Measurements from ENCODE around the gene TRIB2. TPM values are rescaled to one million over a fixed set of nuclear protein-coding genes. Genes with fewer than 3 reads are reported as not detected.

TRIB2 gene
- total and polyA plus RNA-seq, 4 donors, result 6.7 to 27.8 (median 12.3) TPM

- no peak overlapping the region for H3K4me3 ChIP-seq (ENCODE audit: low read depth in 1 of 3, low read length in 3 of 3)
- no peak overlapping the region for H3K27ac ChIP-seq (ENCODE audit: low read depth in 1 of 2, low read length in 2 of 2)
- no peaks in the 10 kb centered on the region for H3K36me3 ChIP-seq (ENCODE audit: control insufficient read depth in 4 of 4, insufficient read depth in 3 of 4, low read depth in 1 of 4, low read length in 3 of 4)
- WGBS, result 66% methylated on average over 8 of the region's 8 CpGs
- peaks cover 0 to 4% (median 0%) of the 10 kb centered on the region in 4 donors for H3K27me3 ChIP-seq (ENCODE audit: control insufficient read depth in 4 of 4, insufficient read depth in 4 of 4, low read length in 3 of 4)
- no peaks in the 10 kb centered on the region for H3K4me1 ChIP-seq (ENCODE audit: control insufficient read depth in 4 of 4, insufficient read depth in 4 of 4, low read length in 3 of 4)
- TF ChIP-seq REST (IDR thresholded peaks at IDR 0.05), result no peak
- TF ChIP-seq RXRA (IDR thresholded peaks at IDR 0.05), result no peak
- no peak for TF ChIP-seq RAD21 (IDR thresholded peaks at IDR 0.05)
- no peak for TF ChIP-seq NR2F2 (IDR thresholded peaks at IDR 0.05)
- TF ChIP-seq CTCF (IDR thresholded peaks at IDR 0.05; ENCODE audit: low read depth, low read length, missing input control), result no peak
- TF ChIP-seq ATF3 (IDR thresholded peaks at IDR 0.05), result no peak
- TF ChIP-seq TAF1 (conservative IDR thresholded peaks at IDR 0.05), result no peak
- H3K9ac ChIP-seq (ENCODE audit: low read depth in 1 of 2, low read length in 2 of 2), result no peak overlapping the region
- no peak for DNase-seq (ENCODE audit: low spot score)
- H3K9me3 ChIP-seq (ENCODE audit: control insufficient read depth in 4 of 4, low read length in 3 of 4), result peaks cover 0 to 3% (median 0%) of the 10 kb centered on the region in 4 donors
These were observed 53.7 kb downstream of the TRIB2 start for GRCh38 chr2:12770300-12770968.

- Histone ChIP-seq H3K4me3 (ENCODE audit: low read depth in 1 of 3, low read length in 3 of 3) (no peak overlapping the region), H3K36me3 (ENCODE audit: control insufficient read depth in 4 of 4, insufficient read depth in 3 of 4, low read depth in 1 of 4, low read length in 3 of 4) (no peaks in the 10 kb centered on the region), H3K9me3 (ENCODE audit: control insufficient read depth in 4 of 4, low read length in 3 of 4) (peaks cover 0 to 3% (median 0%) of the 10 kb centered on the region in 4 donors), H3K27me3 (ENCODE audit: control insufficient read depth in 4 of 4, insufficient read depth in 4 of 4, low read length in 3 of 4) (peaks cover 0 to 4% (median 0%) of the 10 kb centered on the region in 4 donors), H3K9ac (ENCODE audit: low read depth in 1 of 2, low read length in 2 of 2) (no peak overlapping the region), H3K4me1 (ENCODE audit: control insufficient read depth in 4 of 4, insufficient read depth in 4 of 4, low read length in 3 of 4) (no peaks in the 10 kb centered on the region), H3K27ac (ENCODE audit: low read depth in 1 of 2, low read length in 2 of 2) (no peak overlapping the region)
- WGBS, result 91% methylated on average over 3 of the region's 3 CpGs
- DNase-seq (ENCODE audit: low spot score), result no peak
- TF ChIP-seq RXRA (IDR thresholded peaks at IDR 0.05) (no peak), FOXA2 (IDR thresholded peaks at IDR 0.05) (no peak), JUND (IDR thresholded peaks at IDR 0.05) (no peak), HNF4A (conservative IDR thresholded peaks at IDR 0.05) (no peak), FOXA1 (IDR thresholded peaks at IDR 0.05) (no peak), TAF1 (conservative IDR thresholded peaks at IDR 0.05) (no peak), MAX (IDR thresholded peaks at IDR 0.05) (no peak), ZBTB33 (IDR thresholded peaks at IDR 0.05) (no peak), NR2F2 (IDR thresholded peaks at IDR 0.05) (no peak), SP1 (IDR thresholded peaks at IDR 0.05) (no peak)
These were observed 54.4 kb downstream of the TRIB2 start for GRCh38 chr2:12771154-12771553.

Measured in liver (tissue), 9 donors.